ENCODE measurements around the gene AJAP1. TPM values are rescaled to one million over a fixed set of nuclear protein-coding genes. Genes with fewer than 3 reads are reported as not detected.

Gene AJAP1
- total RNA-seq, 1 donor from 2014 or later: 0.21 TPM

DNA sequence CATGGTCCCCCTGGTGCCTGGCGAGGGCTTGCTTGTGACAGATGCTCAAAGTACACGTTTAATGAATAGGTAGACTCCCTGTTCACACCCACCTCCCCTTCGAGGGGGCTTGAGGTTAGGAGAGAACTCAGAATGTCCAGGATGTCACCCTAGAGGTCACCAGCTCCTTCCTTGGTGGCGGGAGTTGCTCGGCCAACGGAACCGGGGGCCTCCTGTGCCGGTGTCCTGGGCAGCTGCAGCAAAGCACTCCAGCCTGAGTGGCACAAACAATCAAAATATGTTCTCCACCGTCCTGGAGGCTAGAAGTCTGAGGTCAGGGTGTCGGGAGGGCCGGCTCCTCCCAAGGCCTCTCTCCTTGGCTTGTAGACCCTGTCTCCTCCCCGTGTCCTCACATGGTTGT is 71.0 kb downstream of the AJAP1 start:
- Mint-ChIP-seq H3K9me3 (ENCODE audit: unreplicated experiment) (no peaks in the 10 kb centered on the region), H3K4me1 (ENCODE audit: unreplicated experiment) (no peaks in the 10 kb centered on the region), H3K4me3 (ENCODE audit: unreplicated experiment) (no peak overlapping the region), H3K36me3 (ENCODE audit: low read depth, unreplicated experiment) (no peaks in the 10 kb centered on the region), H3K27ac (ENCODE audit: unreplicated experiment) (no peak overlapping the region), H3K27me3 (ENCODE audit: unreplicated experiment) (peaks cover 19% of the 10 kb centered on the region)
- no peak for DNase-seq (ENCODE audit: low spot score)
- TF ChIP-seq, protein P1, sequence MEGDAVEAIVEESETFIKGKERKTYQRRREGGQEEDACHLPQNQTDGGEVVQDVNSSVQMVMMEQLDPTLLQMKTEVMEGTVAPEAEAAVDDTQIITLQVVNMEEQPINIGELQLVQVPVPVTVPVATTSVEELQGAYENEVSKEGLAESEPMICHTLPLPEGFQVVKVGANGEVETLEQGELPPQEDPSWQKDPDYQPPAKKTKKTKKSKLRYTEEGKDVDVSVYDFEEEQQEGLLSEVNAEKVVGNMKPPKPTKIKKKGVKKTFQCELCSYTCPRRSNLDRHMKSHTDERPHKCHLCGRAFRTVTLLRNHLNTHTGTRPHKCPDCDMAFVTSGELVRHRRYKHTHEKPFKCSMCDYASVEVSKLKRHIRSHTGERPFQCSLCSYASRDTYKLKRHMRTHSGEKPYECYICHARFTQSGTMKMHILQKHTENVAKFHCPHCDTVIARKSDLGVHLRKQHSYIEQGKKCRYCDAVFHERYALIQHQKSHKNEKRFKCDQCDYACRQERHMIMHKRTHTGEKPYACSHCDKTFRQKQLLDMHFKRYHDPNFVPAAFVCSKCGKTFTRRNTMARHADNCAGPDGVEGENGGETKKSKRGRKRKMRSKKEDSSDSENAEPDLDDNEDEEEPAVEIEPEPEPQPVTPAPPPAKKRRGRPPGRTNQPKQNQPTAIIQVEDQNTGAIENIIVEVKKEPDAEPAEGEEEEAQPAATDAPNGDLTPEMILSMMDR (IDR thresholded peaks at IDR 0.05; ENCODE audit: unreplicated experiment): no peak

DNA sequence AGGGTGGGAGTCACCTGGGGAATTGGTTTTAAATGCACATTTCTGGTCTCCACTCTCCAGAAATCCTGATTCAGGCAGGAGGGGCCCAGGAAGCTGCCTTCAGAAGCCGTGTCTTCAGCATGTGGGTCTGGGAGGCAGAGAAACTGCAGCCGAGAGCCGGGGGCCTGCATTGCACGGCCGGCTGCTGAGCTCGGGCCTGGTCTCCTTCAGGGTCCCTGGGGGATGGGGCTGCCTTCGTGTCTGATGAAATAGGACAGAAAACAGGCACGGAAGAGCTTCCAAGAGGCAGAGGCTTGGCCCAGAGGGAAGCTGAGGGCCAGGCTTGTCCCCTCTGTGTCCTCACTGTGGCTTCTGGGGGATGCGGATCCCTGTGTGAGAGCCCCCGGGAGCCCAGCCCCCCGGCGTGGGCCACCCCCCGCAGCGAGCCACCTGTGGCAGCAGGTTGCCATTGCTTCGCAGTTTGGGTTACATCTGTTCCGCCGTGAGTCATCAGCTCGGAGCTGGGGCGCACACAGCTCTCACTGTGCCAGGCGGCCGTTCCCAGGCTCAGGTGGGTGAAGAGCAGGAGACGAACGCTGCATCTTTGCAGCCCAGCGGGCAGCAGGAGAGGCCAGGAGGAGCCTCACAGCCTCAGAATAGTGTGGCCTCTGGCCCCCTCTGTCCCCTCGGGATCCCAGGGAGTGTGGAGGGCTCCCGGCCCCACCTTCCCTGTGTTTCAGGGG is 72.4 kb downstream of the AJAP1 start:
- no peaks in the 10 kb centered on the region for H3K9me3 Mint-ChIP-seq (ENCODE audit: unreplicated experiment)
- peaks cover 16% of the 10 kb centered on the region for H3K27me3 Mint-ChIP-seq (ENCODE audit: unreplicated experiment)
- no peaks in the 10 kb centered on the region for H3K36me3 Mint-ChIP-seq (ENCODE audit: low read depth, unreplicated experiment)
- TF ChIP-seq, protein P1 (IDR thresholded peaks at IDR 0.05; ENCODE audit: unreplicated experiment): no peak
- no peak for DNase-seq (ENCODE audit: low spot score)
- no peak overlapping the region for H3K4me3 Mint-ChIP-seq (ENCODE audit: unreplicated experiment)
- H3K27ac Mint-ChIP-seq (ENCODE audit: unreplicated experiment): no peak overlapping the region
- H3K4me1 Mint-ChIP-seq (ENCODE audit: unreplicated experiment): no peaks in the 10 kb centered on the region

DNA sequence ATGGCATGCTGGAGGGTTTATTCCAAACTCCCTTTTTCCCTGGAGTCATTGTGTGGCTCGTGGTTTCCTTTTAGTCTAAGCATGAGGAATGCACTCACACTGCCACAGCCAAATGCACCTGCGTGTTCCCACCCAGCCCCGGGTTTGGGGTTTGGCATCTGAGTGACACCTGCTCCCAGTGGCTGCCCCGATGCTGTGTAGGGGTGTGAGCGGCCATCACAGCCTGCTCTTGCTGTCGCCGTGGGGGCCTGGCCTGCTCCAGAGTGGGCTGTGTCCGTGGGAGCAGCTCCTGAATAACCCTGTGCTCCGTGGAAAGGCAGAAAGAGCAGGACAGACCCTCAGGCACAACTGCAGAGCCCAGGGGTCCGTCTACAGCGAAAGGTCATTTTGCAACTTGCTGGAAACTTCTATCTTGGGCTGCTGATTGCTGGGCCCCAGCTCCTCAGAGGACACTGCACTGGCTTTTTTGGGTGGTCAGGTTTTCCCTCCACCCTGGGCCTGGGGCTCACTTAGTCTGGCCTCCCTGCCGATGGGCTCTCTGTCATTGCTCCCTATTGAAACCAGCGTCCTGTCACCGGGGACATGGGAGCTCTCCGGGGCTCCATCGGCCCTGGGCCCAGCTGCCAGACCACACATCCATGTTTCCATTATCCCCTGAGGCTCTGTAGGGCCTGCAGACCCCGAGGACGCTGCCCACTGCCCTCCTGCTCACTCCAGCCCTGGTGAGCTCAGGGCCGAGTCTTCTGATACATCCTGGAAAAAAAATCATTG is 74.1 kb downstream of the AJAP1 start:
- peaks cover 13% of the 10 kb centered on the region for H3K27me3 Mint-ChIP-seq (ENCODE audit: unreplicated experiment)

DNA sequence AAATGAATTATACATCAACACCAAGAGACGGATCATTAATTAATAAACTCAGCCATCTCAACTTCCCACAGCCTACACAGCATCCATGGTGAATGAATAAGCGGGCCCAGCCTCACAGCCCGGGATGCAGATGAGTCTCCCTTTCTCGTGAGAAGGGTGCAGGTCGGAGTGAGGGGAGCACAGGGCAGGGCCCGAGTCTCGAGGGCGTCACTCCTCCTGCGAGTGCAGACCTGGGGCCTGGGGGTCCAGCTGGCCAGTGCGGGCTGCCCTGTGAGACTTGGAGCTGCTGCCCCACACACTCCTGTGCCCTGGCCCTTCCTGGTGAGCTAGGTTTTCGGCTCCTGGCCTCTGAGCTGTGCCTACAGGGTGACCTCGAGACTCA is 74.7 kb downstream of the AJAP1 start:
- no peak overlapping the region for H3K4me3 Mint-ChIP-seq (ENCODE audit: unreplicated experiment)
- H3K27me3 Mint-ChIP-seq (ENCODE audit: unreplicated experiment): peaks cover 12% of the 10 kb centered on the region
- no peaks in the 10 kb centered on the region for H3K36me3 Mint-ChIP-seq (ENCODE audit: low read depth, unreplicated experiment)
- no peak overlapping the region for H3K27ac Mint-ChIP-seq (ENCODE audit: unreplicated experiment)
- TF ChIP-seq, protein P1 (IDR thresholded peaks at IDR 0.05; ENCODE audit: unreplicated experiment): no peak
- no peaks in the 10 kb centered on the region for H3K4me1 Mint-ChIP-seq (ENCODE audit: unreplicated experiment)
- no peak for DNase-seq (ENCODE audit: low spot score)
- no peaks in the 10 kb centered on the region for H3K9me3 Mint-ChIP-seq (ENCODE audit: unreplicated experiment)

More for the DNA sequence above, 74.1 kb downstream of the AJAP1 start:
- H3K36me3 Mint-ChIP-seq (ENCODE audit: low read depth, unreplicated experiment): no peaks in the 10 kb centered on the region
- no peaks in the 10 kb centered on the region for H3K9me3 Mint-ChIP-seq (ENCODE audit: unreplicated experiment)
- TF ChIP-seq, protein P1 (IDR thresholded peaks at IDR 0.05; ENCODE audit: unreplicated experiment): no peak
- no peak for DNase-seq (ENCODE audit: low spot score)
- H3K4me1 Mint-ChIP-seq (ENCODE audit: unreplicated experiment): no peaks in the 10 kb centered on the region
- no peak overlapping the region for H3K4me3 Mint-ChIP-seq (ENCODE audit: unreplicated experiment)
- no peak overlapping the region for H3K27ac Mint-ChIP-seq (ENCODE audit: unreplicated experiment)

DNA sequence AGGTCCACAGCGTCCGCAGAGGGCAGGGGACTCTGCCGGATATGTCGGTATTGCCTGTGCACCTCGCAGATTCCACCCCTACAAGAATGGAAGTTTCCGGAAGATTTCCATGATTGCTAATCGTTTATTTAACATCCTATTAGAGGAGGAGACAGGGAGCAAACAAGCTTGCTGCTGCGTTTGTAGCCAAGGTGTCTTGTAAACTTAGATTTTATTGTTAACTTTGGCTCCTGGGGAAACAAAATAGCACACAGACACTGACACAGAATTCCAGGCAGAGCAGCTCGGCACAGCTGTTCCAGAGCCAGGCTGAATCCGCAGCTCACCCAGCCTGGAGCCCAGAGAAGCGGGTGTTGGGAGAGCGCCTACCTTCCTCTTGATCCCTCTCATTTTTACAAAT is 75.7 kb downstream of the AJAP1 start:
- H3K36me3 Mint-ChIP-seq (ENCODE audit: low read depth, unreplicated experiment): no peaks in the 10 kb centered on the region
- H3K4me3 Mint-ChIP-seq (ENCODE audit: unreplicated experiment): no peak overlapping the region
- no peak overlapping the region for H3K27ac Mint-ChIP-seq (ENCODE audit: unreplicated experiment)
- H3K27me3 Mint-ChIP-seq (ENCODE audit: unreplicated experiment): peaks cover 12% of the 10 kb centered on the region
- H3K9me3 Mint-ChIP-seq (ENCODE audit: unreplicated experiment): no peaks in the 10 kb centered on the region
- no peaks in the 10 kb centered on the region for H3K4me1 Mint-ChIP-seq (ENCODE audit: unreplicated experiment)
- DNase-seq (ENCODE audit: low spot score): no peak
- TF ChIP-seq, protein P1 (IDR thresholded peaks at IDR 0.05; ENCODE audit: unreplicated experiment): no peak
